NCI-H345 treated with DMSO at 0.1 percent for 48 hours (cell line): ENCODE results near the gene COQ5.

ENCODE experiments used
- DNase-seq: peaks from one replicate; lab custom pipeline; 2025; ENCODE audit not compliant: unreplicated experiment; lab: John Stamatoyannopoulos, UW

COQ5 gene

DNA sequence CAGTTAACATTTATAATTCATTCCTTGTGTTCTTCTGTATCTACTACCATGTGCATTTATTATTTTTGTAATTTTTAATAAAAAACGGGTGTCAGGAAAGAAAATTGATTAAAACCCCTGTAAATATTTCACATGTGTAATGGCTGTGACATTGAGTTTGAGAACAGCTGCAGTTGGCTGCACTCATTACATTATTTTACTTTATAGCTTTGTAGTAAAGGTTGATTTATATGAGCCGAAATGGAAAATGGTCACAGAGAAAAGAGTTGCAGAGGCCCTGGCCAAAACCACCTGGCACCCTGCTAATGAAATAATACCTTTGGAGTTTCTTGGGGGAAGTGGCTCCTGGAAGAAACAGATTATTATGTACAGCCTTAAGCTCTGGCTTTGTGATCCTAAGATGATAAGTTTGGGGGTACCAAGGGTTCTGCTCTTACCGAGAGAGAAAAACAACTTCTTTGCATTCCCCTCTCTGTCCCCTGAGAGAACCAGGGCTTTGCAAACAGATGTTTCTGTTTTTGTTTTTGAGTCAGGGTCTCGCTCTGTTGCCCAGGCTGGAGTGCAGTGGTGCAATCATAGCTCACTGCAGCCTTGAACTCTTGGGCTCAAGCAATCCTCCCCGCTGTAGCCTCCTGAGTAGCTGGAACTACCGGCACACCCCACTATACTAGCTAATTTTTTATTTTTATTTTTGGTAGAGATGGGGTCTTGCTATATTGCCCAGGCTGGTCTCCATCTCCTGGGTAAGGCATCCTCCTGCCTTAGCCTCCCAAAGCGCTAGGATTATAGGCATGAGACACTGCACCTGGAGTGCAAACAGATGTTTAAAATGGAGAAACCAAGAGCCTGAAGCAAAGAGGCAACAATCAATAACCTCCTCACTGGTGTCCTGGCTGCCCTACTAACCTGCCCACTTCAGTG, 42.7 kb downstream of the COQ5 start:
- no peak for DNase-seq

DNA sequence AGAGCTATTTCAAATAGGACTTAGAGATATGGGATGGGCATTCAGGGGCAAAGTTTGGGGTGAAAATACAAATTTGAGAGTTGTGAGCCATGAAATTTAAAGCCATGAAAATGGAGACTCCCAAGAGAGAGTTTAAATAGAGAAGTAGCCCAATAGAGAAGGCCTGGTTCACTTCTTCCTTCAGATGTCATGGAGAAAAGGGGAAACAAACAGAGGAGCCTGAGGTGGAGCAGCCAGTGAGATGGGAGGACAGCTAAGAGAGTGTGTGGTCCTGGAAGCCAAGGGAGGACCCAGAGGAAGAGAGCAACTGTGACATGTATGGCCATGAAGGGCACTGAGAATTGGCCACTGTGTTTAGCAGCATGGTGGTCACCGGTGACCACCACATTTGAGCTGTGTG, 45.3 kb downstream of the COQ5 start:
- no peak for DNase-seq

DNA sequence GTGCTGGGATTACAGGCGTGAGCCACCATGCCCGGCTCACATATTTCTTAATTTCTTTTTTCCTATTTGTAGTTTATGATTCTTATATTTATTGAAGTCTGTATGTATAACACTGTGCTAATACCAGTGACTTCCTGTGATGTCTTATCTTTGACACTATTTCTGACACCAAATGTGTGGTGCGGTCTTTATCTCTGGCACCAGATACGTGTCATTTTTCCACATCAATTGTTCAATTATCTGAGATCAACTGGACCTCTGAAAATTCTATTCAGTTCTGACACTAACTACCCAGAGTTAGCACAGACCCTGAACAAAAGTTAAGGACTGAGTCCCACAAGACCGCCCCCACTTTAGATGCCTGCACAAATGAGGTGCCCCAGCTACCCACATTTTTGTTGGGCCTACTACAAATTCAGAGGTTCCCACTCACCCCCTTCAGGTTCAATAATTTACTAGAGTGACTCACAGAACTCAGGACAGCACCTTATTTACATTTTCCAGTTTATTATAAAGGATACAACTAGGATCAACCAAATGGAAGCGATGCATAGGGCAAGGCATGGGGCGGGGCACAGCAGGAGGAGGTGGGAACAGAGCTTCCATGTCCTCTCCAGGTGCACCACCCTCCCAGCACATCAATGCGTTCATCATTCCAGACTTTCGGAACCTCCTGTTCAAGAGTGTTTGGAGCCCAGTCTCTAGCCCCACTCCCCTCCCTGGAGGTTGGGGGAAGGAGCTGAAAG, 47.8 kb downstream of the COQ5 start:
- DNase-seq: no peak

DNA sequence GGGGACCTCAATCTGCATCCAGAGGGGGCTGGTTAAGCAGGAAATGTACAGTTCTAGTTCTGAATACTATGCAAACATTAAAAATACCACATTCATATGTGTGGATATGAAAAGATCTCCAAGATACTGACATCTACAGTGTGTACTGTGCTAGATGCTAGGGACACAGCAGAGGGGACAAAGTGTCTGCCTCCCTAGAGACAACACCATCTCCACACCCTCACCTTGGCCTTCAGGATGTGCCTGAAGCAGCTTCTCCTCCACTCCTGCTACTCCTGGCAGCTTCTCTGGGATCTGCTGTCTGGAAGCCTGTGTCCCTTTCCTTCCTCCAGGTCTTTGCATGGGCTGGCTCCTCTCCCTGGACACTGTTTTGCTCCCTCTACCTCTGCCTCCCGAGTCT, 48.7 kb downstream of the COQ5 start:
- no peak for DNase-seq

DNA sequence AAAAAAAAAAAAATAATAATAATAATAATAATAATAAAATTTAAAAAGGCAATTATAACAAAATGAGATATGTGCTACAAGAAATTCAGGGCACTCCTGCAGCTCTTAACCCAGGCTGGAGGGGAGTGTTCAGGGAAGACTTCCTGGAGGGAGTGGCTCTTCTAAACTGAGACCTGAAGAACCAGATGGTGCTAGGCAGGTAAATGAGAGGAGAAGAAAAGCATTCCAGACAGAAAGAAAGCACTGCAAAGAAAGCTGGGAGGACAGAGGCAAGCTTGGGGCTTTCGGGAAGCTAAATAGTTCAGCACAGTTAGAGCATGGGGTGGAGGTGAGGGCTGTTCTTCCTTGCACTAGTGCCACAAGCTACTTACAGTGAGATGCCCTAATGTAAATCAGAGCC, 49.5 kb downstream of the COQ5 start:
- DNase-seq: no peak

DNA sequence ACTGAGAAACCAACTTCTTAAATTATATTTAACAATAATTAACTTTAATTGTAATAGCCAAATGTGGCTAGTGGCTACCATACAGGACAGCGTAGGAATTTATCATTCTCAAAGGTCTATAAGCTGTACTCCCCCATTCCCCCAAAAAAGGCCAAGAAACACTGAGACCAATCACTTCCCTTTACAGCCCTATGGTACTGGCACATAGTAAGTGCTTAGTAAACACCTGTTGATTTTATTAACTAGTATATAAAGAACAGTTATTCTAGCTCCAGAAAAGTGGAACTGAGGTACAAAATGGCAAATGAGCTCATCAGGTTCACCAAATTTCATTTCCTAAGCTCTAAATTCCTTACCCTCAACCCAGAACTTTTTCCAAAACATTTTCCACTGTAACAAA, 53.3 kb downstream of the COQ5 start:
- DNase-seq: no peak

DNA sequence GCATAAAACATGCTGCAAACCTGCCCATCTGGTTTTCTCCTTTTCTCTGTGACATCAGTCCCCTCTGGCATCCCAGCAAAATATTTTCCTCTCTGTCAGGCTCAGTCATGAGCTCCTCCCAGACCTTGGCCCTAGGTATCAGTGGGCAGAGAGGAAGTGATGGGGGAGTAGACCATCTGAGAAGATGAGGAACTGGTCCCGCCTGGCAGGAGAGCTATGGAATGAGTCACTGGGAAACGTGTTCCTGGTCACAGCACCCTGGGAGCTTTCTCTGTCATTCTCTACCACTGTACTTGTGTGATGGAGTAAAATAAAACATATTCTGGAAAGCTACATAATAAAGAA, 54.4 kb downstream of the COQ5 start:
- no peak for DNase-seq

DNA sequence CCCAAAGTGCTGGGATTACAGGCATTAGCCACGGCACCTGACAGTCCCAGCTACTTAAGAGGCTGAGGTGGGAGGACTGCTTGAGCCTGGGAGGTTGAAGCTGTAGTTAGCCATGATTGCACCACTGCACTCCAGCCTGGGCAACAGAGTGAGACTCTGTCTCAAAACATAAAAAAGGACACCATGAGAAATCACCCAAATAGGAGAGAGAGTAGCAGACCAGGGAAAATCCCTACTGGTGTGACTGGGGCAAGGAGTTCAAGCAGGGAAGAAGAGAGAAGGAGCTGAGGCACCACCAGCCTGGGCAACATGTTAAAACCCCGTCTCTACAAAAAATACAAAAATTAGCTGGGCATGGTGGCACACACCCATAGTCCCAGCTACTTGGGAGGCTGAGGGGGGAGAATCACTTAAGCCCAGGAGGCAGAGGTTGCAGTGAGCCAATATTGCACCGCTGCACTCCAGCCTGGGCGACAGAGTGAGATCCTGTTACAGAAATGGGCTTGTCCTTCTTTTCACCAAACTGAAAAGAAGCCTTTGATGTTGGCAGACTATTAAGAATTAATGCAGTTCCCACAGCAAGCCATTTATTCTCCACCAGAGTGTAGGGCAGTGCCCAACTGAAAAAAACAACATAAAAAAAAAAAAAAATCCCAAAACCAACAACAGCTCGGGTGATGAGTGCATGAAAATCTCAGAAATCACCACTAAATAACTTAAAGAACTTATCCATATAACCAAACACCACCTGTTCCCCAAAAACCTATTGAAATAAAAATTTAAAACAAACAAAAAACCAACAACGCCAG, 54.9 kb downstream of the COQ5 start:
- DNase-seq: no peak

DNA sequence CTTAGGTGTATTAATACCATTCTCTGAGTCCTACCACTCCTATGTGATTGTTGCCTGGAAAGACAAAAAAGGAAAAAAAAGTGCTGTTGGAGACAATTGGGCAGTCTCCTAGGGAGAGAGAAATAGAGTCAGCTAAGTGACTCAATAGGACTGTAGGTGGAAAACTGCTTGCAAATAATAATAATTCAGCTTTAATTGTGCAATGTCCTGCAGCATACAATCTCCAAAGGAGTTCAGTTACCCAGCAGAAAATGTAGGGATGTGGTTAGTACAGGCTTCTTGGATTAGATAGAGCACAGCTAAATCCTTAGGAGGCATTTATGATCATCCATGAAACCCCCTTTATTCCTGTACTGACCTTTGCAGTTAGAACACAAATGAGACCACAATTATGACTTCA, 56.4 kb downstream of the COQ5 start:
- DNase-seq: no peak

DNA sequence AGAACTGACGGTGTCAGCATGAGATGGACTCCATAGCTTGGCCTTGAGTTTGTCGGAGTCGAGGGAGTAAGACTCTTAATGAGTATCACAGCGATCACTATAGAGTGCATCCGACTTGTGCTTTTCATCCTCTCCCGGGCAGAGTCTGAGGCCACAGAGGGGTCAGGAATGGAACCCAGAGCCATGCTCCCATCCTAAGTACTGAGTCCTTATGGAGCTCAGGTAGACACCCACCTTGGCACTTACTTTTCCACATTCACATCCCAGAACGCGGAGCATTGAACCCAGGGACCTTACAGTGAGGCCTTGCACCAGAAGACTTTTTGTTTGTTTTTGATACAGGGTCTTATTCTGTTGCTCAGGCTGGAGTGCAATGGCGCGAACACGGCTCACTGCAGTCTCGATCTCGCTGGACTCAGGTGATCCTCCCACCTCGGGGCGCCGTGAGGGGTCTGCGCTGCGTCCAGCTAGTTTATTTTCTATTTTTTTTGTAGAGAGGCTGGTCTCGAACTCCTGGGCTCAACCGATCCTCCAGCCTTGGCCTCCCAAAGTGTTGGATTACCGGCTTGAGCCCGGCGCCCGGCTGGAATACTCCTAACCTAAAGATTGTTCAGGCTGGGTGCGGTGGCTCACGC, 58.7 kb downstream of the COQ5 start:
- DNase-seq: peak; percentile 15

DNA sequence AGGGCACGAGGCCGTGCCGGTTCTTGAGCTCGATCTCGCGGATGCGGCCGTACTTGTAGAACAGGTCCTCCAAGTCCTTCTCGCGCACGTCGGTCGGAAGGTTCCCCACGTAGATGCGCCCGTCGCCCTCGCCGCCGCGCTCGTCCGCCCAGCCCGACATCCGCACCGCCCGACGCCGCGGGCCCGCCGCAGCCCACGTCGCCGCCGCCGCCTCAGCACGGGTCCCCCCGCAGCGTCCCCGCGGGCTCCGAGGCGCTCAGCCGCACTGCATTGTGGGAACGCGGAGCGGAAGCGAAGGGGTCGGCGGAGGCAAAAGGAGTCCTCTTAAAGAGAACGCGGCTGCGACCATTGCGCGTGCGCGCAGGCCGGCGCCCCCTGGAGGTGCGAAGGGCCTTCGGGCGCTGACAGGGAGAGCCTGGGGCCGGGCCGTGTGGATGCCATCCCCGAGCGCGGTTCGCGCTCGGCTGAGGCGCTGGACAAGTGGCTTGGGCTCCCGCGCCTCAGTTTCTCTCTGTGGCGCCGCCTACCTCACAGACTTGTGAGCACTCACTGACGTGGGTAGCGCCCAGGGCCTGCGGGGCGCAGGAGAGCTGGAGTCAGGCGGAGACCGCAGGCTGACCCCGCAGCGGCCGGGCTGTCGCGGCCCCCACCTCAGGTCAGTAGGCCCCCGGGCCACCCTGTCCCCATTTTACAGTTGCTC, 59.4 kb downstream of the COQ5 start, which contains the start of gene SRSF9:
Gene SRSF9, minus strand, starts transcription at position 299 of the 700 bp plus-strand sequence. Its CDS starts 139 bp downstream, at position 160.
- DNase-seq: peak; percentile 87

DNA sequence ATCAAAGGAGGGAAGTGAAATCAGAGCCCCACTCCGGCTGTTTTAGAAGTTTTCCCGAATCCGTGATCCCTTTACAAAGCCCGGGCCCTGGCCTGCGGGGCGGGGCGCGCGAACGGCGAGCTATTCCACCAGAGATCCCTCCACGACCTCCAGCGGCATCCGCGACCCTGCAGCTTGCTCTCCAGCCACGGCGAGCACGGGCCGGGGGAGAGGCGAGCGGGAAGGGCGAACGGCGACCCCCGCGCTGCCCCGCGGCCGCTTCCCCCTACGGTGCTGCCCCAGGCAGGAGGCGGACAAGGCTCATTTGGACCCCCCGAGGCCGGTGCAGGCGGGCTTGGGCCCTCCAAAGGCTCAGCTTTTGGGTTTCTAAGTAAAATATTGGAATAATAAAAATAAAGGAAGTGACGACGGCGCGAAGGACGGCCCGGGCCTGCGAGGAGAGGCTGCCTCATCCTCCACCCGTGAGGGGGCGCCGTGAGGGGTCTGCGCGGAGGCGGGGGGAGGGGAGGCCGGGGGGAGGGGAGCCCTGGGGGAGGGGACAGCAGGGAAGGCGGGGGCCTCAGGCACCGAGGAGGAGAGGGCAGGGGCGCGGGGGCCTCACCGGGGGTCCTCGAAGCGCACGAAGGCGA, 60.0 kb downstream of the COQ5 start:
- peak; percentile 31 for DNase-seq

DNA sequence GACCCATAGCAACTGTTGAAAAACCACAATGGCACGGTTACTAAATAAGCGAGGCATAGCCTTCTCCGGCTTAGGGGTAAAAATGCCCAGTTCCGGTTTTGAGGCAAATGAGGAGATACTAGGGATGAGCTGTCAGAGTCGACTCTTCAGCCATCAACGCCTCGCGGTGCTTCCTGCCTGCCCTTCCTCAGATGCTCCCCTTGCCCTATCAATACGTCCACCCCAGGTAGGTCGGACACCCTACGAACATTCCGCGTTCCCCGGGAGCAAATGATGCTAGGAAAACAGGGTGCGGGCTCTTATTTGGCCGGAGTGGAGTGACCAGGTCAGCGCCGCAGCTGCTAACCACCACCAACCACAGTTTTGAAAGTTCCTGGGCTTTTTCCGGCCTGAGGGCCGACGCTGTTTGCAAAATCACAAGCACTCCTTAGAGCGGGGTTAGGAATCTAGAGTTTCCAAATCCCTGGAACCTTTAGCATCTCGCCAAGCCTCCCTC, 60.6 kb downstream of the COQ5 start:
- DNase-seq: no peak

DNA sequence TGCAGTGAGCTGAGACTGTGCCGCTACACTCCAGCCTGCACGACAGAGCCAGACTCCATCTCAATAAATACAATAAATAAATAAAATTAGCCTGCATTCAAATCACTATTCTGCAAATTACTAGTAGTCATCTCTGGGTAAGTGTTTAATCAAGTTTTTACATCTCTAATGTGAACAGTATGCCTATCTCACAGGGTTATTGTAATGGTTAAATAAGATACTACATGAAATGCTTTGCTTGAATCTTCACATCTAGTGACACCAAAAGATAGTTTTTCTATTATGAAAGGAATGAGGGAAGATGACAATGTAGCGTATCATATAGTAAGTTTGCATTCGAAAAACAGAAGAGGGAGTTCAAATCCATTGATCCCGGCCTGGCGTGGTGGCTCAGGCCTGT, 61.5 kb downstream of the COQ5 start:
- DNase-seq: no peak

DNA sequence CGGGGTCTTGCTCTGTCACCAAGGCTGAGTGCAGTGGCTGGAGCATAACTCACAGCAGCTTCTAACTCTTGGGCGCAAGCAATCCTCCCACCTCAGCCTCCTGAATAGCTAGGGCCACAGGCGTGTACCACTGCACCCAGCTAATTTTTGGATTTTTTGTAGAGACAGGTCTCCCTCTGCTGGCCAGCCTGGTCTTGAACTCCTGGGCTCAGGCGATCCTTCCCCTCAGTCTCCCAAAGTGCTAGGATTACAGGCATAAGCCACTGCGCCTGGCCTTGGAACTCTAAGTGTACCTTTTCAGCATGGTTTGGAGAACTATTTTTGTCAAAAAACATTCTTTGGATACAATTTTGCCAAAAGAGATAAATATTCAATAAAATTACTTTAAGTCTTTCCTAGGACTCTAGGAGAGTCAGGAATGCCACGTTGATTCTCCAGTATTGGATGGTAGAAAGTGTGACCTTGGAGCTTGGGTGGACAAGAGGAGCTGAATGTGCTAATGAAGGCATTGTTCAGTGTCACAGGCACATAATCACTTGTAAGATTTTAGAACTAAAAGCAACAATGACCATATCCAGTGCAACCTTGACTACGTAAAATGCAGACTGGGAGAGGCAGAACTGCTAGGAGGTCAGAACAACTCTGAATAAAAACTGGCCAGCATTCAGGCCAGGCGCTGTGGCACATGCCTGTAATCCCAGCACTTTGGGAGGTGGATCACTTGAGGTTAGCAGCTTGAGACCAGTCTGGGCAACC, 62.2 kb downstream of the COQ5 start:
- DNase-seq: no peak

DNA sequence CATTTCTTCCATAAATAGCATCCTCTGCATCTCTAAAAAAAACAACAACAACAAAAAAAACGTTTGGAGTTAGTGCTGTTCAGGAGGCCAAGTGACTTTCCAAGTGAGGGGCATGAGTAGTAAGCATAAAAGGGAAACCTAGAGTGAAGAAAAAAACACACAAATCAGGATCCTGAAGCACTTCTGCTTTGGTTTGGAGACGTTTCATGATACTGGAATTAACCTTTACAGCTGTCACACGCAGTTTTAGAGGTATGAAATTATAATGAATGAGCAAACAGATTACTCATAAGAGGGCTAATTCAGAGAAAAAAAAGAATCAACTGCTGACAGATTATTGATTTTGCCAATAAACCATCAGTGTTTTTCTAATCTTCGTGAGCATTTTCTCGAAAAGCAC, 63.2 kb downstream of the COQ5 start:
- no peak for DNase-seq

DNA sequence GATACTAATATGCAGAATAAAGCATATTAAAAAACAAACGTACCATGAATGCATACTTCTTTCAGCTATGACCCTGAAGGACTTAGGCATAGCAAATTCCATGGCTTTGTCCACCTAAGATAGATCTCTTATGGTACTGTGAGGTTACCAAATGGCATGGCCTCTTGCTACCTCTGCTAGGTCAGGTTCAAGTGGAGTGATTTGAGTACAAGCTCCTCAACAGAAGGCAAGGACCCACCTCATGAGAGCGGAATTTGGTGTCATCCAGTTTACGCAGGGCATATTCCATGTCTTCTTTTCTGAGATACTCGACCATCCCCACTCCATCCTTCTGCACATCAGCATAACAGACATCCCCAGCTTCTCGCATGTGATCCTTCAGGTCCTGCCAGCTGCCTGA, 65.2 kb downstream of the COQ5 start:
- DNase-seq: no peak

DNA sequence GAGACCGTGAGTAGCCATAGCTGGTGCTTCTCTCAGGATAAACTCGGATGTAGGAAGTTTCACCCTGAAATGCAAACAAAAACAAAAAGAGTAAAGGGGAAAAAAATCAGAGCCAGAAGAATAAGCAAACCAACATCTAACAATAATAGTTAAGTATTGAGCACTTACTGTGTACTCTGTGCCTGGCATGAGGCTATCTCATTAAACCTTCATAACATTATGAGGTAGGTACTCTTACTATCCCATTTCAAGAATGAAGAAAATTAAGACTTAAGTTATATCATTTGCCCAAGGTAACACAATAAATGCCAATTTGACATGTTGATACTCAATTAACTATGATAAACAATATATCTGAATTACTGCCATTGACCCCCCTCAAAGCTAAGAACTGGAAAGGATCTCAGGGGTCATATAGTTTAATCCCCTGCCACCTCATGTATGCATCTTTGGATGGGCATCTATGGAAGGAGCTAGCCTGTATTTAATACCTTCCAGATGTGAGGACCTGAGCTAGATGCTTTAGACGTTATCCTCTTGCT, 66.8 kb downstream of the COQ5 start:
- DNase-seq: no peak

DNA sequence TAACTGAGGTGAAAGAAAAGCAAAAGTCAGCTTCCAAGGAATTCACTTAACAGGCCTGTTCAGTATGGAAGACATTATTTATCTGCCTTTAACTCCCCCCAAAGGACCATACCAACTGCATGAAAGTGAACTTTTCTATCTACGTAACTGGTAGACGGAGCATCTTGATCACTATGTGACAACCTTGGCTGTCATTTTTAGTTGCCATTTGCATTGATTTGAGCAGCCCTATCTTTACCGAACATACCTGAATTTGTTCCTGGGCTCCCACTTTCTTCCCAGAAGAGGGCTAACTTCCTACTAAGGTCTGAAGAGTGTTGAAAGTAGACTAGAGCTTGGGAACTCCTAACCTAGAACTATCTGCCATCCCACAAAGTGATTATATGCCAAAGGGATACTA, 68.8 kb downstream of the COQ5 start:
- no peak for DNase-seq
